Suprapubic skin (tissue), 4 donors: ENCODE measurements around the gene CLPSL2.

Experiments
- EP300 ChIP-seq: sonication (generic); formaldehyde crosslinking; IDR thresholded peaks from one replicate; pipeline ENCODE4 v1.6.1; 2017; ENCODE audit warnings: antibody characterized with exemption
- POLR2AphosphoS5 ChIP-seq, 3 donors: sonication (generic); formaldehyde crosslinking; IDR thresholded peaks; one replicate each; pipeline ENCODE4 v1.6.1; 2017; ENCODE audit warnings: antibody characterized with exemption in 3 of 3
- TF ChIP-seq, protein P1 (sequence below), 2 donors: fragments of 200-600 bp in 1 of 2; fragments of 450-650 bp in 1 of 2; sonication (generic) in 1 of 2; IDR thresholded peaks; one replicate each; pipeline ENCODE4 v1.5.1; 2016 to 2019; ENCODE audit warnings: antibody characterized with exemption in 2 of 2, mild to moderate bottlenecking in 1 of 2, moderate library complexity in 1 of 2

- TF ChIP-seq, protein P1, sequence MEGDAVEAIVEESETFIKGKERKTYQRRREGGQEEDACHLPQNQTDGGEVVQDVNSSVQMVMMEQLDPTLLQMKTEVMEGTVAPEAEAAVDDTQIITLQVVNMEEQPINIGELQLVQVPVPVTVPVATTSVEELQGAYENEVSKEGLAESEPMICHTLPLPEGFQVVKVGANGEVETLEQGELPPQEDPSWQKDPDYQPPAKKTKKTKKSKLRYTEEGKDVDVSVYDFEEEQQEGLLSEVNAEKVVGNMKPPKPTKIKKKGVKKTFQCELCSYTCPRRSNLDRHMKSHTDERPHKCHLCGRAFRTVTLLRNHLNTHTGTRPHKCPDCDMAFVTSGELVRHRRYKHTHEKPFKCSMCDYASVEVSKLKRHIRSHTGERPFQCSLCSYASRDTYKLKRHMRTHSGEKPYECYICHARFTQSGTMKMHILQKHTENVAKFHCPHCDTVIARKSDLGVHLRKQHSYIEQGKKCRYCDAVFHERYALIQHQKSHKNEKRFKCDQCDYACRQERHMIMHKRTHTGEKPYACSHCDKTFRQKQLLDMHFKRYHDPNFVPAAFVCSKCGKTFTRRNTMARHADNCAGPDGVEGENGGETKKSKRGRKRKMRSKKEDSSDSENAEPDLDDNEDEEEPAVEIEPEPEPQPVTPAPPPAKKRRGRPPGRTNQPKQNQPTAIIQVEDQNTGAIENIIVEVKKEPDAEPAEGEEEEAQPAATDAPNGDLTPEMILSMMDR (IDR thresholded peaks at IDR 0.05): no peak
- TF ChIP-seq EP300 (no peak), POLR2AphosphoS5 (IDR thresholded peaks at IDR 0.05) (no peak)
These were observed 7.2 kb upstream of the CLPSL2 start for GRCh38 chr6:35769211-35769610.
